ENCODE data around the gene PAPPA2.
"Not testable (repeated sequence)": the region's sequence is repeated elsewhere in the genome, so short reads cannot be mapped to it uniquely, and the experiment has no call there.

The PAPPA2 gene

GRCh38 chr1:176605176-176605575 lies 142.2 kb downstream of the PAPPA2 start:
- no peak for DNase-seq

DNA sequence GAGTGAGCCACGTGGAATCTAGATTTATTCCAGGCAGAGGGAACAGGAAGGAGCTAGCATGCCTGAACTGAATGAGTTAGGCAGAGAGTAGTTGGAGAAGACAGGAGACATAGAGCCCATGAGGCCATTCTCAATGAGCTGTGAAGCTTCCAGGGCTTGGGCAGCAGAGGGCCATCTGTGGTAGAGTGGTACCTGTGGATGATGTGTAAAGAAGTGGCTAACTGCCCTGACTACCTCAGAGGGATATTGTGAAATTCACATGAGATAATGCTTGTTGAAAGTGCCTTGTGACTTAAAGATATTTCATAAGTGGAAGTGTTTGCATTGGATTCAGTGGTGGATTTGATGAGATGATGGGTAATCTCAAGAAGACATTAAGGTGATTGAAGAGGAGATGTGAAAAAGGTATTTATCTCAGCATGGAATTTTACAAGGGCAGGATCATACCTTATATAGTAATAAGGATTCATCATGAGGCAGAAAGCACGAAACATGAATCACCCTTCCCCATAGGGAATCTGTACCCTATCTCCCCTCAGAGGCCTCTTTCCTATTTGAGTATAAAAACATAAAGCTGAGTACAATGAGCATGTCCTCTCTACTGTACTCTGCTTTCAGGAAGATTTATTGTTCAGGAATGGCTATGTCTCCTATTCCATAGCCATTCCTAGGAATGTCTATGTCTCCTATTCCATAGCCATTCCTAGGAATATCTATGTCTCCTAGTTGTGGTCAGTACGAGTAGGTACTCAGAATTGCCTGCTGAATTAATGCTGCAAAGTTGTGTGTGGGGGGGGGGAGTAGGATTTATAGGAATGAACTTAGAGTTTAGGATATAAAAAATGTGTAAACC lies 146.8 kb downstream of the PAPPA2 start:
- no peak for DNase-seq

DNA sequence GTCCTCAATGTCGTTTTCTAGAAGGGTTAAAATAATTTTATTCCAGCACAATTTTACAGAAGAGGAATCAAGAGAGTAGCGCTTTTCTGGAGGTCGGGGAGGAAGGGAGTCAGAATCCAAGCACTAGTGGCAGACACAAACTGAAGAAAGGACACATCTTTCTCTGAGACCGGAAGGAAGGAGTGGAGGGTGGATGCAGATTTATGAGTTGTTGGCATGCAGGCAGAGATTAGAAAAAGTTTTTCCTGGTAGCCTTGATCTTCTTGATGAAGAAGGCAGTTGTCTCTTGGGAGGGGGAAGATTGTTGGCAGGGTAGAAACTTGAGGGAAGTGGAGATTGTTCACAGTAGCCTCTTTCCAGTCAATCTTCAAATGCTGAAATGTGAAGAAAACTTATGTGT lies 149.8 kb downstream of the PAPPA2 start:
- DNase-seq = no peak

DNA sequence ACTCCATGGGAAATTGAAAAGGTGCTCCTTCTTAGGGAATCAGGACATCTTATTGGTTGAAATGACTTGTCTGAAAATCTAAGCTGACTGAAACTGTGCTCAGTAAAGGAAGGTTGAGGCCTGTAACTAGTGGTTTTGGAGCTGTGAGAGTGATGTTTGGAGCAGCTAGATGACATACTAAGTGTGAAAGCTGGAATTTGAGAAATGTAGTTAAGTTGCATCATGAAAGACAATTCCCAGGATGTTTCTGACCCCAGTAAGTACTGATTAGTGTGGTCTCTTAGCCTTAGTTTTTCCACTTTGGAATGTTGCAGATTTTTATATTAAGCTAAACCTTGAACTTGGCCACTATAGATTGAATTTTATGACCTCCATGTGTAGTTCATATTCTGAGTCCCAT lies 154.9 kb downstream of the PAPPA2 start:
- no peak for DNase-seq

- DNase-seq = no peak
Measured at GRCh38 chr1:176619261-176619660, 156.3 kb downstream of the PAPPA2 start.

DNA sequence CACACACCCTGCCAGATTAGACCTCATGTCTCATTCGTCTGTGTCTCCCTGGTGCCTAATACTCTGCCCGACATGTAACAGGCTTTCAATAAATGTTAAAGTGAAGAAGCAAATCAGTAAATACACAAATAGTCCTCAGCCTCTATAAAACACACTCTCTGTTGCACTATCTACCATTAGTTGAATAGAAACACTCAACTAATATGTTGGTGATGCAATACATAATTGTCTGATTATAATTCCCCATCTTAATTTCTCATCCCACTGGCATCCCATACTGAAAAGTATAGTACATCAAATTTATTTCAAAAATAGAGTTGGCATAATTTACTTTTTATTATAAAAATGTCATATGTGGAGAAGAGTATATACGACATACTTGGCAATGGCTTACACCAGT lies 162.4 kb downstream of the PAPPA2 start:
- DNase-seq = no peak

DNA sequence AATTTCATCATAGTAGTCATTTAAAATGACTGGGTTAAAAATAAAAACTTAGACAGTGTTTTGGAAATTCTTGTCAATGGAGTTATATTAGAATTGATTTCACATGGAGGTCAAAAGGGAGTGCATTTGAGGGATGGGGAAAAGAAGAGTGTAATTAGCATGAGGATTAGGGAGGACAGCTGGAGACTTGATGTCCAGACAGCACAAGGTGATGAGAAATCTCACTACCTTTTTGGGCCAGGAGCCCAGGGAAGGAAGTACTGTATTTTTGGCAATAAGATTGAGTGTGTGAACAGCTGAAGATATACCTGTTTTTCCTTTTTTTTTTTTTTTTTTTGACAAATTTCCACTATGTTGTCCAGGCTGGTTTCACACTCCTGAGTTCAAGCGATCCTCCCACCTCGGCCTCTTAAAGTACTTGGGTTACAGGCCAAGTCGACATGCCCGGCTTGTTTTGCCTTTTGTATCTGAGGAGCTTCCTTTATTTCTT lies 163.6 kb downstream of the PAPPA2 start:
- no peak for DNase-seq

- no peak for DNase-seq
Measured at GRCh38 chr1:176628775-176629174, 165.8 kb downstream of the PAPPA2 start.

DNA sequence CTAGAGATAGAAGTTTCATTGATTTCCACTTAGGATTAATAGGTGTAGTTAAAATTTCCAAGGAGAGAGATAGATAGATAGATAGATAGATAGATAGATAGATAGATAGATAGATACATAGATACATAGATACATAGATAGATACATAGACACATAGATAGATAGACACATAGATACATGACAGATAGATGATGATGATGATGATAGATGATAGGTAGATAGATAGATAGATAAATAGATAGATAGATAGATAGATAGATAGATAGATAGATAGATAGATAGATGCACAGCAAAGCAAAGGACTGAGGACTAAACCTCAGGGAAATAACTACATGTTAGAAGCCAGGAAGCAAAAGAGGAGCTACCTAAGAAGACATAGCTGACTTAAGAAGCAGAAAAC lies 171.8 kb downstream of the PAPPA2 start:
- not testable (repeated sequence) for DNase-seq

DNA sequence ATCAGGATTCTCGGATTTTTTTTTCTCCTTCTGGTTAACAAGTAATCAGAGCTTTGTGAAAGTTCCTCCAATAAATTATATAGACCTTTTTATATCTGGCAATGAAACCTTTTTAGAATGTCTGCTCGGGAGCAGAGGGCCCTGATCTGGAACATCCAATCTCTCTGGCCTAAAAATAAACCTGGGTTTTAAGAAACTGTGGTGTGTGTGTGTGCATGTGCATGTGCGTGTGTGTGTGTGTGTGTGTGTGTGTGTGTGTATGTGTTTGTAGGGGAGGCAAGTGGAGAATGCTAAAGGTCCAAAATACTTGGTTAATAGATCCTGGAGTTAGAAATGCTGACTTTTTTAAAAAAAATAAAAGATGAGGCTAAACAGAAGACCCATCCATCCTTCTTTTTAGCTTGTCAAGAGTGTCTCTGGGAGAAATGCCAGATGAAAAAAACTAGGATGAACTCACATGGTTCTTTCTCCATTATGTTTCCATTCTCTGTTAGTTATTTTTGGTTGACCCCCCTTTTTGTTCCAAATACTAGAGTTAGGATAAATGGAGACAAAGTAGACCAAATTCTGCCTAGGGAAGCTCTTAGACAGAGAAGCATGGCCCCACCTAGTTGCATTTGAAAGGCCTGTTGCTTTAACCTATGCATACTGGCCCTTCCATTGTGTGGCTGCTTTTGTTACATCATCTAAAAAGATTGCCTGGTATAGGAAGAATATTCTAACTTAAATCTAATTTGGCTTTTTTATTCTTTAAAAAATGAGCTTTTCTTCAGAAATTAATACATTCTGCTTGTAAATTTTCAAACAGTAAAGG lies 175.9 kb downstream of the PAPPA2 start:
- DNase-seq = no peak

DNA sequence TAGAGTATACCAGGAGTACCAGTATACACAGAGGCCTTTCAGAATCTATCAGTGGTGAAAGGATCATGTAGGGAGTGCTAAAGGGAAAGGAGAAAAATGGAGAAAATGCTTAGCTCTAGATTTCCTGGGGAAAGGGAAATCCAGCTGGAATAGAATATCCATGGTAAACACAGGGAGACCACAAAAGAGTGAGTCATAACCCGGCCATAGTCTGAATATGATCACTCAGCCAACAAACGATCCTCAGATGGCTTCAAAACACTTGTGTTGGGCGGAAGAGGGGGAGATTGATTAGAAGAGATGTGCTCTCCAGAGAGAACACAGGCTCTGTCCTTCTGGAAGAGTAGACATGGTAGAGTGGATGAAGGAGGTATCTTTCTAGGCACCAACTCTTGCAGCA lies 180.6 kb downstream of the PAPPA2 start:
- DNase-seq = no peak

DNA sequence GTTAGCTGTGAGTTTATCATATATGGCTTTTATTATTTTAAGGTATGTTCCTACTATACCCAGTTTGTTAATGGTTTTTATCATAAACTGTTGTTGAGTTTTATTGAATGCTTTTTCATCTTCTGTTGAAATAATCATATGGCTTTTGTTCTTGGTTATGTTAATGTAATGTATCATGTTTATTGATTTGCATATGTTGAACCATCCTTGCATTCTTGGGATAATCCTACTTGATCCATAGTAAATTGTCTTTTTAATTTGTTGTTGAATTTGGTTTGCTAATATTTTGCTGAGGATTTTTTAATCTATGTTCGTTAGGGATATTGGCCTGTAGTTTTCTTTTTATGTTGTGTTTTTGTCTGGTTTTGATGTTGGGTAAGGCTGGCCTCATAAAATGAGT lies 185.6 kb downstream of the PAPPA2 start:
- no peak for DNase-seq

GRCh38 chr1:176656257-176656995 lies 193.5 kb downstream of the PAPPA2 start:
- no peak for DNase-seq

- DNase-seq = no peak
Measured at GRCh38 chr1:176669782-176670181, 206.8 kb downstream of the PAPPA2 start.

- DNase-seq = no peak
Measured at GRCh38 chr1:176670853-176671252, 207.9 kb downstream of the PAPPA2 start.

- DNase-seq = no peak
Measured at GRCh38 chr1:176682830-176683535, 220.0 kb downstream of the PAPPA2 start.

DNA sequence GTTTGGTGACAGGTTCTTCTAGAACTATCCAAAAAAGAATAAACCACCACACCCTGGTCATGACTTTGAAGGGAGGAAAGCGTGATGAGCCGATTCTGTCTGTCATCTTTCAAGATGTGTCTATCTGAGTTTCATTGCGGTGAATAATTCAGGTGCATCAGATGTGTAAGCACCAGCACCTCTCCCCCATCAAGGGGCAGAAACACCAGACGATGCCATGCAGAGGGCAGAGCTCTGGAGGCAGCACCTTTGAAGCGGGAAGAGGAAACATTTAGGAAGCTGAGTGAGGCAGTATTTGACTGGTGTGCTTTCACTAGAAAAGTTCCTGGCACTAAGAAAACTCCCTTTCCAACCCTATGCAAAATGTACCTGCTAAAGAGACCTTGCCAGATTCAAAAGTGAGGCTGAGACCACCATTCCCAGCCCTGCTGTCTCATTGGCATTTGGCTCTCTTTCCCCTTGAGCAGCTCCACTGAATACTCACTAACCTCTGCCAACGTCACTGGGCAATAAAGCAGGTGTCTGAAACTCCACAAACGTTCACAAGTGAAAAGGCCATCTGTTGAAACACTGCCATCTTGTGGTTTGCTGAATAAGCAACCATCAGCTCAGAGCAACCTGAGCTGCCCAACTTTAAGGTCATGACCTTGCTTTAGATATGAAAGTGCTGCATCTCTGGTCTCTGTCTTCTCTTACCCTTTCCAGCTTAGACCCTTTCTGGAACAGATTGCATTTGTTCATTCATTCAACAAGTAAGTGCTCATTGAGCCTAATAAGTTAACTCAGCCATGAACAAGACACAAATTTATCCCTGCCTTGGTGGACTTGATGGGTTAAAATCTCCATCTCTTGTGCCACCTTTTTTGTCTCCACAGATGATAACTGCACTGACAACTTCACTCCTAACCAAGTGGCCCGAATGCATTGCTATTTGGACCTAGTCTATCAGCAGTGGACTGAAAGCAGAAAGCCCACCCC lies 228.6 kb downstream of the PAPPA2 start:
- DNase-seq = peak; percentile 43

DNA sequence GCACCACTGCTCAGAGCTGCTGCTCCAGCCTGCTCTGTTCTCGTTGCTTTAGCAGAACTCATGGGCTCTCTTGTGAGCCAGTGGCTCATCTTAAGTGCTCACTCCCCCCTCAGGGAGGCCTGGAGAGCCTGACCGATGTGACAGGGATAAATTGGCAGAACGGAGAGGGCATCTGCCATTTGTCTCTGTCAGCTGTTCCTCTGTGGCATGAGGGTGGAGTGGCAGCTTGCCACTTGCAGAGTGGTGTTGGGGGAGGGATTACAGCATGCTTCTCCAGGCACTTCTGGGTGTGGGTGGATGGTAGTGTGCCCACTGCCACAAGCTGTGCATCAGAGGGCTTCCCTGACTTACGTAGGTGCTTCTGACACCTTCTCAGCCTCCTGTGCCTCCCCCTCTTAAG lies 229.5 kb downstream of the PAPPA2 start:
- DNase-seq = no peak

DNA sequence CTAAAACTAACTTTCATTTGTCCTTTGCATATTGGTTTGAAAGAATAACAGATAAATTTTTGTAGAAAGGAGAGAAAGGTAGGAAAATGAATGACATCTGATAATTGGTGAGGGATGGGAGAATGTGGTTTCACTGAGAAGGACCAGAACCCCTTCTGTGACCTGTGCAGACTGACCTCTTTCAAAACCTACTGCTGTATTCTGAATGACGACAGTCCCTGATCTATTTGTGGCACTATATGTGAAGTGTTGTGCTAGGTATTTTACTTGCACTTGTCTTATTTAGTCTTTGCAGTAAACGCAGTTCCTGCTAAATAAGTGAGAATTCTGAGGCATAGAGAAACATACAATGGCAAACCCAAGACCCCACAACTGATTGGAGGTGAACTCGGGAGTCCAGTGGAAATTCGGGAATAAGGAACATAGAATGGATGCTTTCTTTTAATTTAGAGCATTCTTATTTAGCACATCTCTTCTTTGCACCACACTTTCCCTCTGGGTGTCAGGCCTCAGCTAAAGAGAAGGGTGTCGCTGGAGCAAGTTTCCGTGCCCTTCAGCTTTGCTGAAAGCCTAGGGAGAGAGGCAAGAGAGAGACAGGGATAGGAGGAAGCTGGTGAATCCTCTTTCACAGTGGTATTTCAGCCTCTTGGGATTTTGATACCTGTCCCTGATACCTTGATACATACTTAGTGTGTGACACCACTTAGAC lies 230.2 kb downstream of the PAPPA2 start:
- no peak for DNase-seq

DNA sequence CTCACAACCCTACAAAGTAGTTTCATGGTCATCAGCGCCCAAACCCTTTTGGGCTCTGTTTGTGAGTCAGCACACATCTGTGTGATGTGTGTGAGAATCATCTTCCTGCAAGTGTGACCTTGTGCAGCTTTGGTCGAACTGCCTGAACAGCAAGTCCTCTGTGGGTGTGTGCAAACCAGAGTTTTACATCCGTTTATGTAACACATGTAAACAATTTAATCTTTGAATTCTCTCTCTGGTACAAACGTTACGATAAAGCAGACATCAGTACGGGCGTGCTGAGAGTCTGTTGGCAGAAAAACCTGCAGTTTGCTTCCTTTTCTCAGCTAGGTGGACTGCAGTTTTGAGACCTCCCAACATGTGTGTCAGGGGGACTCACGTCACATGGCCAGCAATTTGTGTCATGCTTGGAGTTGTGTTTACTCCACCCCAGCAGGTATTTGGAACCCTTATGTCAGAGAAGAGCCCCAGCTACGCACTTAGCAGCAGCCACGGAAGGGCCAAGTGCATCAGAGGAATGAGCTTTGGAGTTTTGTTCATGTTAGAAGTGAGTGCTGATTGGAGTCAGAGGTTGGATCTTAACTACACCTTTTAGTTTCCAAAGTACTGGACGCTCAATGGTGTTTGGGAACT lies 230.8 kb downstream of the PAPPA2 start:
- no peak for DNase-seq
